Measurements from ENCODE around the gene EXOC6B.

DNA sequence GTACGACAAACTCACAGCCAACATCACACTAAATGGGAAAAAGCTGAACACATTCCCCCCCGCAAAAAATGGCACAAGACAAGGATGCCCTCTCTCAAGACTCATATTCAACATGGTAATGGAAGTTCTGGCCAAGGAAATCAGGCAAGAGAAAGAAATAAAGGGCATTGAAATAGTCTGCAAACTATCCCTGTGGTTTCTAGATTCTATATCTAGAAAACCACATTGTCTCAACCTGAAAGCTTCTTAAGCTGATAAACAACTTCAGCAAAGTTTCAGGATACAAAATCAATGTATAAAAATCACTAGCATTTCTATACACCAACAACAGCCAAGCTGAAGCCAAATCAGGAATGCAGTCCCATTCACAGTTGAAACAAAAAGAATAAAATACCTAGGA lies 383.6 kb downstream of the EXOC6B start:
- TF ChIP-seq POLR2A (IDR thresholded peaks at IDR 0.05; ENCODE audit: low read depth, low read length), result no peak
- TF ChIP-seq SPI1 (IDR thresholded peaks at IDR 0.05; ENCODE audit: low read depth, low read length), result no peak
- no peak for TF ChIP-seq POLR2AphosphoS5 (IDR thresholded peaks at IDR 0.05; ENCODE audit: low read depth, low read length)
- no peak for TF ChIP-seq TAF1 (IDR thresholded peaks at IDR 0.05; ENCODE audit: low read depth, low read length)
- no peak for TF ChIP-seq PAX5 (IDR thresholded peaks at IDR 0.05; ENCODE audit: insufficient read depth, low read length, severe bottlenecking)

All from GM12891 (cell line).